ENCODE results near the gene WDR45.
"Not testable (repeated sequence)": the region's sequence is repeated elsewhere in the genome, so short reads cannot be mapped to it uniquely, and the experiment has no call there.

WDR45 gene

DNA sequence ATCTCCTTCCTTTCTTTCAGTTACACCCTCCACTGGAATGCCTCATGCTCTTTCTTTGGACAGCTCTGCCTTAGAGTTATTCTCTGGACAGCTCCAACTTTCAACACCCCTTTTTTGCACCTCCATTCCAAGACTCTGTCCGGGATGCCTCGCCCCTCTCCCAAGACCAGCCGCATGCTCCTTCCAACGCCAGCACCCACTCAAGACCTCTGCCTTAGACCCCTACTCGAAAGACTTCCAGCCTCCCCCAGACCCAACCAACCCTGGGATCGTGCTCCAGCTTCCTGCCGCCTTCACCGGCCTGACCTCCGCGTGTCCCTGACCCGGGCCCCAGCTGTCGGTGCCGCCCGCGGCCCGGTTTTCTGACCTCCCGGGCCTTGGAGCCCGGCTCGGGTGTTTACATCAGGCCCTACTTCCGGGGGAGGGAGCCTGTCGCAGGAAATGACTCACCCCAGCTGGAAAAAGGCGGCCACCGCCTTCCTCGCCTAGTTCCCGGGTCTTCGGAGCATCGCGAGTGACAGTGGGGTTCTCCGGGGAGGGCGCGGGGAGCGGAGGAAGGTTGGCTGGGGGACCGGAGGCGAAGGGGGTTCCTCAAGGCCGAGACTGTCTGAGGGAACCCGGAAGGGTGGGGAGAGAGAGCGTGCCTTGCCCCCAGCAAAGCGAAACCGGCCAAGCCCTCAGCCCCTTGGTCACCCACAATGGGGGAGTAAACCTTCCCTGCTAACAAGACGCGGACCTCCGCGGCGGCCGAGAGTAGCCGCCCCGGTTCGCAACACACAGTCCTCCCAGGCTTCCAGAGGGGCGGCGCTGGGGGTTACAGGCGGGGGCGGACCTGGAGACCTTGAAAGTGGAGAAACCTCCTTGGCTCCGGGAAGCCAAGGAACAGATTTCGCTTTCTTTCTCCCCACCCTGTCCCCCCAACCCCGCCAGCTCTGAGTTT, at the start of gene WDR45:
WDR45 (minus strand) TSS at position 399 of the 940 bp plus-strand sequence. CDS start 1,792 bp downstream, outside the sequence.
- DNase-seq, result peak; percentile 8

GRCh38 chrX:49129427-49129826, 49.7 kb upstream of the WDR45 start:
- DNase-seq, result no peak

GRCh38 chrX:49127742-49128258, 48.1 kb upstream of the WDR45 start:
- not testable (repeated sequence) for DNase-seq

- DNase-seq, result no peak
Observed at GRCh38 chrX:49122499-49122898, 42.8 kb upstream of the WDR45 start.

DNA sequence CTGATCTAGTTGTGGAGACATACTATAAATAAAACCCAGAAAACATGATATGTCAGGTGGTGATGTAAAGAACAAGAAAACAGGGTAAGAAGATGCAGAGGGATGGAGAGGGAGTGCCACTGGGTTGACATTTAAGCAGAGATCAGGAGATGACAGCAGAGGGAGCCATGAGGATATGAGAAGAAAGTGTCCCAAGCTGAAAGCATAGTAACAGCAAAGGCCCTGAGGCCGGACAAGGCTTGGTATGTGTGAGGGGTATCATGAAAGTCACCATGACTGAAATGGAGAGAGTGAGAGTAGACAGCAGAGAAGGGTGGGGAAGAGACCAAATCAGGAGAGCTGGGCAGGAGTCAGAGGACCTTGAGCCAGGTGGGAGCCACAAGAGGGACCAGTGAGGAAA, 40.4 kb upstream of the WDR45 start:
- DNase-seq, result no peak

- no peak for DNase-seq
Observed at GRCh38 chrX:49117581-49117980, 37.9 kb upstream of the WDR45 start.

GRCh38 chrX:49116716-49117115, 37.0 kb upstream of the WDR45 start:
- no peak for DNase-seq

- no peak for DNase-seq
Observed at GRCh38 chrX:49116076-49116475, 36.4 kb upstream of the WDR45 start.

- DNase-seq, result no peak
Observed at GRCh38 chrX:49111791-49112190, 32.1 kb upstream of the WDR45 start.

DNA sequence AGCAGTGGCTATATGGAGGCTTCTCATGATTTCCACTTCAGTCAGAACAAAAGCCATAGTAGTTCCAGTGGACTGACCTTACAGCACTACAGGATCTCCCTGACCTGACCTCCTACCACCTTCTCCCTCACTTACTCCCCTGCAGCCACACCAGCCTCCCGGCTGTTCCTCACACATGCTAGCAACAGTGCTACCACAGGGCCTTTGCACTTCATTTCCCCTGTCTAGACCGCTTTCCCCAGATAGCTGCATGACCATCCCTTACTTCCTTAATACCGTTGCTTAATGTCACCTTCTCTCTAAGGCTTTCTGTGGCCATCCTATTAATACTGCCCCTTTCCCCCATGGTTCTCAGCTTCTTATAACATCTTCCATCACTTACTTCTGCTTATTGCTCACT, 30.7 kb upstream of the WDR45 start:
- DNase-seq, result no peak

- no peak for DNase-seq
Observed at GRCh38 chrX:49108641-49109040, 29.0 kb upstream of the WDR45 start.

- no peak for DNase-seq
Observed at GRCh38 chrX:49106930-49107329, 27.2 kb upstream of the WDR45 start.

DNA sequence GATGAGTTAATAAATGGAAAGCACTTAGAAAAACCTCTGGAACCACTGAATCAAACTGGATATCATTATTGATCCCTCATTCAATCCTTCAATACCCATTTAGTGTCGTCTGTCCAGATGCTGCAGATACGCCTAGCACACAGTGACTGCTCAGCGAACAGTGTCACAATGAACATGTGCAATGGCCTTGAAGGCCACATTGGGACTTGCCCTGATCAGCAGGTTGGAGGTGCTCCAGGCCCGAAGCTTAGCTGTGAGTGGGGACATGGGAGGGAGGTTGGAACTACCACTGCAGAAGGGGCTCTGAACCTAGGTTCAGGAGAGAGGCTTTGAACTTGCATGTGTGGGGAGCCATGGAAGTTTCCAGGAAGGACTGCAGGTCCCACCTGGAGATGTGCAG, 26.6 kb upstream of the WDR45 start:
- DNase-seq, result no peak

GRCh38 chrX:49103637-49104036, 23.9 kb upstream of the WDR45 start:
- no peak for DNase-seq

DNA sequence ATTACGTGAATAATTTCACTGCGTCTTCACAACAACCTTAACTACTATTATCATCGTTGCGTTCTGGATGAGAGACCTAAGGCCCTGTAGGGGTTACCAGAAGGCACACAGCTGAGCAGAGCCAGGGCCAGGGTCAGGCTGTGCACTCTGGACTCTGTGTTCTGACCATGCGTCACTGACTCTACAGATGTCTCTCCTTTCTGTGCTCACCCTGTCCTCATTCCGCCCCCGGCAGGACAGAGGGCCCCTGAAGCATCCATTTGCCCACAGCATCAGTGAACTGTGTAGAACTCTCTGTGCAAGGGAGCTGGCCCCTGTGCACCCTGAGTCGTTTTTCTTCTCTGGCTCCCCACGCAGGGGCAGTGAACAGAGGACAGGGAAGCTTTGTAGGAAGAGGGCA, 22.5 kb upstream of the WDR45 start:
- no peak for DNase-seq

DNA sequence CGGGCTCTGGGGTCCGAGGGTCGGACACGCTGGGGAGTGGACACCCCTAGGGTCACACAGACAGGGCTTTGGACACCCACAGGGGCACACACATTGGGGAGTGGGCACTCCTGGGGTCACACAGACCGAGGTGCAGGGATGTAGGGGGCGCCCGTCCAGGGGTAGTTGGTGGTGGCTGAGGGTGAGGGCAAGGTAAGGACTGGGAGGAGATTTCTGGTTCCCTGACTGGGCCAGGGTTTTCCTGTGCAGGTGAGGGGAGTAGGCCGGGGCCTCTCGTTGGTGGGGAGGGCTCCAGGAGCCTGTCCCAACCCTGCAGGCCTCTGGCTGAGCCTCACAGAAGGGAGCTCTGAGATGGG, 21.9 kb upstream of the WDR45 start:
- no peak for DNase-seq

GRCh38 chrX:49100704-49101628, 21.3 kb upstream of the WDR45 start:
- peak; percentile 66 for DNase-seq

- DNase-seq, result no peak
Observed at GRCh38 chrX:49096419-49096818, 16.7 kb upstream of the WDR45 start.

- no peak for DNase-seq
Observed at GRCh38 chrX:49089553-49089952, 9.9 kb upstream of the WDR45 start.

DNA sequence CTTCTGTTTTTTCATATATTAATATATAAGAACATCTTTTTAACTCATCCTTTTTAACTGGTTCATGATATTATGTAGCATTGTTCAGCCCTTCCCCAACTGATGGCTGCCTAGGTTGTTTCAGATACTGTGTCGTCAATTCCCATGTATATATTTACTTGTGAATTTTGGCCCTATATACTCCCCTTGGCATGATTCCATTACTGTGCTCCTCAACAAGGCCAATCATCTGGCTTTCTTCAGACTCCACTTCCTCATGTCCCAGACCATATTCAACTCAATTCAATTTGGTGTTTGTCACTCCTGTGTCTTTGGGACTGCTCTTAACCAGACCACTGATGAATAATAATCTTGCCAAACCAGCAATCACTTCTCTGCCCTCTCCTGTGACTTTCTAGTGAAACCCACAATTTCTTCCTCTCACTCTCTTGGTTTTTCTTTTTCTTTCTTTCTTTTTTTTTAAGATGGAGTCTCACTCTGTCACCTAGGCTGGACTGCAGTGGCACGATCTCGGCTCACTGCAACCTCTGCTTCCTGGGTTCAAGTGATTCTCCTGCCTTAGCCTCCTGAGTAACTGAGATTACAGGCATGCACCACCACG, 2.7 kb upstream of the WDR45 start:
- no peak for DNase-seq

GRCh38 chrX:49077941-49078340, 1.7 kb downstream of the WDR45 start:
- DNase-seq, result no peak

DNA sequence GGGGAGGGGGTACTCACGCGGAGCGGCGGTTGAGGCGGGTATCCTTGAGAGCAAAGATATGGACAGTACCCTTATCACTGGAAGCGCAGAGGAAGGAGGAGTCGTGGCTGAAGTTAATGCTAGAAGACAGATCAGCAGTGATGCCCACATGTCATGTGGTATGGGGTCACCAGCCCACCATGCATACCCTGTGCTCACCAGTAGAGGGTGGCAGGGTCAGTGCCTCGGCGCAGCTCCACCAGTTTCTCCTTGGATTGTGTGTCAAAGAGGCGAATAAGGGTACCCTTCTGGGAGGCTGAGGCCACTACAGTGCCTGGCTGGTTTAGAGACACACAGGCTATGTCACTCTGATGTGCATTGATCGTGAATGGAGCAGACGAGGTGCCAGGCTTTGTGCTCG, 4.3 kb downstream of the WDR45 start:
- no peak for DNase-seq
